ENCODE measurements around the gene BBS4. TPM values are rescaled to one million over a fixed set of nuclear protein-coding genes. Genes with fewer than 3 reads are reported as not detected.

BBS4 gene
- total and polyA plus RNA-seq, 2 of the 4 experiments (the other 2 are of a cell fraction): 15.8 to 21.0 TPM

GRCh38 chr15:72732086-72732485 is 46.1 kb downstream of the BBS4 start:
- Histone ChIP-seq H3K27me3 (ENCODE audit: control insufficient read depth, insufficient read depth, low read length) (no peaks in the 10 kb centered on the region), H2BK15ac (ENCODE audit: low read depth, low read length) (no peak overlapping the region), H3K4me1 (ENCODE audit: control insufficient read depth, insufficient read depth, low read length) (peaks cover 4% of the 10 kb centered on the region), H2BK20ac (ENCODE audit: low read depth, low read length) (no peak overlapping the region), H2AK5ac (ENCODE audit: low read depth, low read length) (no peak overlapping the region), H4K8ac (ENCODE audit: low read depth in 2 of 2, low read length in 2 of 2) (no peak overlapping the region), H2AK9ac (replicated peaks; ENCODE audit: low read depth, low read length, poor library complexity) (no peak overlapping the region), H3K56ac (ENCODE audit: extremely low read depth, insufficient read depth, low read length) (no peak overlapping the region), H2BK5ac (ENCODE audit: low read depth, low read length, poor library complexity, severe bottlenecking) (no peak overlapping the region), H3K9me1 (ENCODE audit: insufficient read depth, low read length) (peaks cover 6% of the 10 kb centered on the region; the same call in 1 of the 2 replicates), H2AFZ (replicated peaks; ENCODE audit: low read length, poor library complexity) (no peak overlapping the region), H3K4me3 (ENCODE audit: insufficient read depth, low read depth, low read length) (no peak overlapping the region), H4K91ac (ENCODE audit: insufficient read depth, low read depth, low read length) (no peak overlapping the region), H3K27ac (ENCODE audit: insufficient read depth, low read length) (no peak overlapping the region), H3K9ac (ENCODE audit: low read depth, low read length) (no peak overlapping the region), H3K36me3 (ENCODE audit: control insufficient read depth, insufficient read depth, low read length) (peaks cover 15% of the 10 kb centered on the region; the same call in 1 of the 2 replicates), H3K4me2 (ENCODE audit: low read depth, low read length) (no peak overlapping the region), H3K9me3 (ENCODE audit: control insufficient read depth, insufficient read depth, low read length) (no peaks in the 10 kb centered on the region), H4K5ac (ENCODE audit: low read depth, low read length) (no peak overlapping the region), H3K79me1 (ENCODE audit: low read depth in 1 of 2, low read length in 2 of 2) (no peaks in the 10 kb centered on the region; a peak in 1 of 4 replicates), H3K14ac (replicated peaks; ENCODE audit: low read depth, low read length) (no peak overlapping the region), H2BK120ac (ENCODE audit: low read depth, low read length) (no peak overlapping the region), H3K23ac (ENCODE audit: low read depth, low read length) (no peak overlapping the region), H3K4ac (ENCODE audit: low read depth, low read length) (no peak overlapping the region), H4K20me1 (ENCODE audit: insufficient read depth, low read length) (no peaks in the 10 kb centered on the region), H3K18ac (ENCODE audit: low read depth, low read length) (no peak overlapping the region)
- dilution Hi-C loops (cut with HindIII; ENCODE audit: low sequenced_read_pairs, unreplicated experiment): no loop called here
- ATAC-seq (ENCODE audit: low read depth) (no peak), DNase-seq (no peak)
- POLR2A ChIA-PET (ENCODE audit: unreplicated experiment): no interaction called here
- intact Hi-C loops (cut with micrococcal nuclease): loop anchor here (2.0 kb wide), 1 partner anchor 459 kb away; no protein-coding TSS in a partner anchor
- in situ Hi-C loops (cut with MboI; ENCODE audit: low sequenced_read_pairs): no loop called here
- CTCF ChIA-PET: interaction anchor here (0.5 to 2.5 kb wide), 2 partner anchors 10 to 18 kb away, joined by 3 to 6 read pairs; no protein-coding TSS in a partner anchor
- BruUV-seq (replicated peaks): no TSS peak
- no peak for TF ChIP-seq CTCF (conservative IDR thresholded peaks at IDR 0.05; ENCODE audit: low read depth, low read length)
- no peak for TF ChIP-seq MXI1 (IDR thresholded peaks at IDR 0.05; ENCODE audit: borderline replicate concordance, low read depth, low read length)
- no peak for TF ChIP-seq BHLHE40 (IDR thresholded peaks at IDR 0.05; ENCODE audit: low read depth, low read length)
- TF ChIP-seq FOS (IDR thresholded peaks at IDR 0.05; ENCODE audit: low read depth, low read length): no peak
- no peak for TF ChIP-seq RFX5 (IDR thresholded peaks at IDR 0.05; ENCODE audit: low read depth, low read length)
- no peak for TF ChIP-seq CHD1 (IDR thresholded peaks at IDR 0.05; ENCODE audit: low read depth, low read length)
- no peak for TF ChIP-seq MAZ (IDR thresholded peaks at IDR 0.05; ENCODE audit: borderline replicate concordance, low read depth, low read length)
- TF ChIP-seq MAFK (IDR thresholded peaks at IDR 0.05; ENCODE audit: low read depth, low read length): no peak
- TF ChIP-seq NFE2L2 (IDR thresholded peaks at IDR 0.05; ENCODE audit: low read depth, low read length): no peak
- no peak for TF ChIP-seq RCOR1 (IDR thresholded peaks at IDR 0.05; ENCODE audit: insufficient replicate concordance, low read length)
- no peak for TF ChIP-seq RAD21 (IDR thresholded peaks at IDR 0.05; ENCODE audit: low read length)
- no peak for TF ChIP-seq POLR2A (IDR thresholded peaks at IDR 0.05; ENCODE audit: low read depth, low read length)
